CD14-positive monocyte (primary cell): ENCODE measurements around the gene CLRN3. TPM values are rescaled to one million over a fixed set of nuclear protein-coding genes. Genes with fewer than 3 reads are reported as not detected.
A peak's percentile ranks its signal among the peaks of the same experiment; 100 is the strongest.

Experiments
- DNase-seq, 3 donors: peaks; one replicate each; pipeline ENCODE4 v3.0.0-alpha.2; 2011 to 2022
- H2AFZ ChIP-seq: 2 replicates; pipeline ENCODE4 v1.6.0; 2012; ENCODE audit warnings: mild to moderate bottlenecking, low read depth, low read length, inconsistent platforms; ENCODE audit not compliant: insufficient read depth, poor library complexity, severe bottlenecking
- H3K27ac ChIP-seq, 2 donors: 1 replicate in 1 of 2; 2 replicates in 1 of 2; pipeline ENCODE4 v1.5.1; 2012 to 2013; ENCODE audit warnings: low read length in 2 of 2, control low read depth in 1 of 2, inconsistent platforms in 1 of 2, low read depth in 1 of 2, mild to moderate bottlenecking in 1 of 2
- H3K27me3 ChIP-seq, 2 donors: one replicate each; pipeline versions ENCODE4 v1.6.0 to v1.6.1; 2011 to 2013; ENCODE audit warnings: low read length in 2 of 2; ENCODE audit not compliant: control insufficient read depth in 2 of 2, insufficient read depth in 2 of 2
- H3K36me3 ChIP-seq, 2 donors: replicated peaks in 1 of 2; 1 replicate in 1 of 2; 2 replicates in 1 of 2; pipeline versions ENCODE4 v1.5.1 to v1.6.1; 2012 to 2013; ENCODE audit warnings: low read length in 2 of 2, control low read depth in 1 of 2, inconsistent platforms in 1 of 2, mild to moderate bottlenecking in 1 of 2; ENCODE audit not compliant: insufficient read depth in 2 of 2, control insufficient read depth in 1 of 2
- H3K4me1 ChIP-seq, 2 donors: 1 replicate in 1 of 2; 2 replicates in 1 of 2; pipeline versions ENCODE4 v1.5.1 to v1.6.1; 2012 to 2013; ENCODE audit warnings: low read length in 2 of 2, control low read depth in 1 of 2, inconsistent platforms in 1 of 2, mild to moderate bottlenecking in 1 of 2, moderate library complexity in 1 of 2; ENCODE audit not compliant: insufficient read depth in 2 of 2, control insufficient read depth in 1 of 2
- H3K4me2 ChIP-seq: replicated peaks from 2 replicates; pipeline ENCODE3; 2012; ENCODE audit warnings: low read length, moderate library complexity, mild to moderate bottlenecking; ENCODE audit not compliant: poor library complexity, severe bottlenecking; ENCODE audit errors: extremely low read depth
- H3K4me3 ChIP-seq, 3 experiments: fragments of 200-600 bp in 1 of 3; sonication (generic) in 1 of 3; replicated peaks in 1 of 3; 1 replicate in 2 of 3; 2 replicates in 1 of 3; pipeline ENCODE4 v1.5.1; 2011 to 2013; ENCODE audit warnings: low read length in 3 of 3, mild to moderate bottlenecking in 3 of 3, control low read depth in 2 of 3, low read depth in 2 of 3, inconsistent platforms in 1 of 3, moderate library complexity in 1 of 3
- H3K79me2 ChIP-seq: 2 replicates; pipeline ENCODE4 v1.6.0; 2012; ENCODE audit warnings: mild to moderate bottlenecking, control low read depth, inconsistent platforms, low read length, moderate library complexity; ENCODE audit not compliant: insufficient read depth
- H3K9ac ChIP-seq: 2 replicates; pipeline ENCODE4 v1.6.0; 2017; ENCODE audit warnings: low read length, mild to moderate bottlenecking; ENCODE audit not compliant: insufficient read depth, poor library complexity, severe bottlenecking
- H3K9me3 ChIP-seq, 2 donors: replicated peaks in 1 of 2; 1 replicate in 1 of 2; 2 replicates in 1 of 2; pipeline versions ENCODE4 v1.5.1 to v1.6.1; 2012 to 2013; ENCODE audit warnings: low read length in 2 of 2, control low read depth in 1 of 2; ENCODE audit not compliant: control insufficient read depth in 1 of 2, insufficient read depth in 1 of 2
- H4K20me1 ChIP-seq: 2 replicates; pipeline ENCODE4 v1.6.0; 2012; ENCODE audit warnings: mild to moderate bottlenecking, low read length, control low read depth, moderate library complexity; ENCODE audit not compliant: insufficient read depth
- H3K27ac Mint-ChIP-seq, 7 donors: one replicate each; pipeline ENCODE4 v1.8.0; 2020; ENCODE audit warnings: mild to moderate bottlenecking in 7 of 7, mixed read lengths in 7 of 7, moderate library complexity in 6 of 7, inconsistent platforms in 2 of 7
- H3K27me3 Mint-ChIP-seq, 3 donors: one replicate each; pipeline ENCODE4 v1.8.0; 2021 to 2022; ENCODE audit warnings: low read depth in 3 of 3, mild to moderate bottlenecking in 3 of 3, mixed read lengths in 3 of 3, moderate library complexity in 3 of 3, inconsistent platforms in 1 of 3
- H3K36me3 Mint-ChIP-seq, 2 donors: one replicate each; pipeline ENCODE4 v1.8.0; 2020; ENCODE audit warnings: mixed read lengths in 2 of 2, inconsistent platforms in 1 of 2, mild to moderate bottlenecking in 1 of 2
- H3K4me1 Mint-ChIP-seq: one replicate; pipeline ENCODE4 v1.8.0; 2020; ENCODE audit warnings: mild to moderate bottlenecking, mixed read lengths
- H3K4me3 Mint-ChIP-seq, 2 donors: one replicate each; pipeline ENCODE4 v1.8.0; 2020; ENCODE audit warnings: mild to moderate bottlenecking in 2 of 2, mixed read lengths in 2 of 2, moderate library complexity in 1 of 2
- H3K9me3 Mint-ChIP-seq, 7 donors: one replicate each; pipeline ENCODE4 v1.8.0; 2020 to 2022; ENCODE audit warnings: mixed read lengths in 7 of 7, mild to moderate bottlenecking in 6 of 7, moderate library complexity in 6 of 7, inconsistent platforms in 2 of 7
- CTCF ChIP-seq: fragments of 200-600 bp; IDR thresholded peaks from one replicate; pipeline ENCODE4 v1.8.0; 2022; ENCODE audit warnings: antibody characterized with exemption, mild to moderate bottlenecking
- WGBS: methylation state at CpG from one replicate; pipeline ENCODE4 v1.1.5; 2013; ENCODE audit warnings: missing lambda C conversion rate; ENCODE audit not compliant: insufficient coverage; 5-methylcytosine and 5-hydroxymethylcytosine counted together
- intact Hi-C, 2 donors: fragments of 100-400 bp; cut with micrococcal nuclease; formaldehyde crosslinking; loops; one replicate each; pipeline versions ENCODE4 v1.15.0 to v1.15.1; 2023
- polyA plus RNA-seq, 3 donors: library from polyadenylated mRNA; depleted of rRNA in 1 of 3; unstranded in 2 of 3; stranded (reverse) in 1 of 3; fragments of 300-500 nt in 2 of 3; fragments of >200 nt in 1 of 3; fragmentation: Illumina TruSeq in 2 of 3; gene quantifications; 1 replicate in 2 of 3; 2 replicates in 1 of 3; pipeline ENCODE4 v1.2.3, GENCODE V29; 2012 to 2021

CLRN3 gene
- polyA plus RNA-seq, 3 donors, result 0.16 TPM; not detected in 2

DNA sequence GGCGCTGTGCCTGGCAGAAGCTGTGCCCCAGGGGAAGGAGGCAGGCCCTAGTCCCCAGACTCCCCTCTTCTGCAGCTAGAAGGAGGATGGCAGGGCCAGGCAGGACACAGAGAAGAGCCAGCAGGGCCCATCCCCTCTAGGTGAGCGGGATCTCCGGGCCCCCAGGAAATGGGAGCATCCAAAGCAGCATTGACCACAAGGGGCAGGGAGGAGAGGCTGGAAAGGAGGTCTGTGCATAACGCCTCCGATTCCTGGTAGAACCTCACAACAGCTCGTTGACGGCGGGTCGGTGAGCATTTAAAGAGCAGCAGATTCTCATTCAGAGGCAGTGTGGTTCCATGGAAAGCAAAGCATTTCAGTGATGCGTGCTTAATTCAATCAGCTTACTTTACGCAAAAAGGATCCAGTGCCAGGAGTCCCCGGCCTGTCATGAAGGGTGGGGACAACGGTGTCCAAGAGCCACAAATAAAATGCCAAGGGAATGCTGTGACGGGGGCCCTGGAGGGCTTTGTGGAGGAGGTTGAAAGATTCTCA is 41.0 kb downstream of the CLRN3 start:
- H3K4me3 Mint-ChIP-seq, result no peak overlapping the region
- H2AFZ ChIP-seq, result no peak overlapping the region
- 95% methylated on average over 14 of the region's 14 CpGs for WGBS

GRCh38 chr10:127850944-127851343 is 41.8 kb downstream of the CLRN3 start:
- Histone ChIP-seq H3K4me1 (peaks cover 16 to 21% of the 10 kb centered on the region in 2 donors), H4K20me1 (no peaks in the 10 kb centered on the region), H3K79me2 (no peaks in the 10 kb centered on the region), H3K9me3 (no peaks in the 10 kb centered on the region), H2AFZ (no peak overlapping the region), H3K9ac (no peak overlapping the region), H3K27ac (no peak overlapping the region), H3K27me3 (peaks cover 0 to 8% of the 10 kb centered on the region in 2 donors), H3K4me2 (no peak overlapping the region), H3K36me3 (no peaks in the 10 kb centered on the region), H3K4me3 (no peak overlapping the region)
- Mint-ChIP-seq H3K9me3 (peaks cover 0 to 5% (median 2%) of the 10 kb centered on the region in 7 donors), H3K36me3 (no peaks in the 10 kb centered on the region), H3K4me1 (peaks cover 22% of the 10 kb centered on the region), H3K27me3 (peaks cover 14 to 15% (median 14%) of the 10 kb centered on the region in 3 donors), H3K27ac (peak overlapping the region in 1 of 7 donors; percentile 34), H3K4me3 (no peak overlapping the region)
- DNase-seq, result no peak
- 88% methylated on average over 10 of the region's 10 CpGs for WGBS
- intact Hi-C loops, result loop anchor here (10.0 kb wide), 2 partner anchors 286 to 1866 kb away; no protein-coding TSS in a partner anchor
- TF ChIP-seq CTCF, result no peak

More for the DNA sequence above, 41.0 kb downstream of the CLRN3 start:
- no peaks in the 10 kb centered on the region for H3K9me3 ChIP-seq
- no peak overlapping the region for H3K27ac Mint-ChIP-seq
- peaks cover 0 to 5% (median 2%) of the 10 kb centered on the region in 7 donors for H3K9me3 Mint-ChIP-seq
- H3K36me3 Mint-ChIP-seq, result no peaks in the 10 kb centered on the region
- H3K27ac ChIP-seq, result no peak overlapping the region
- intact Hi-C loops, result loop anchor here (10.0 kb wide), 2 partner anchors 287 to 1867 kb away; no protein-coding TSS in a partner anchor
- H3K36me3 ChIP-seq, result no peaks in the 10 kb centered on the region
- peaks cover 16 to 21% of the 10 kb centered on the region in 2 donors for H3K4me1 ChIP-seq
- no peaks in the 10 kb centered on the region for H4K20me1 ChIP-seq
- TF ChIP-seq CTCF, result no peak
- peaks cover 0 to 5% of the 10 kb centered on the region in 2 donors for H3K27me3 ChIP-seq
- DNase-seq, result no peak
- no peak overlapping the region for H3K4me2 ChIP-seq
- H3K9ac ChIP-seq, result no peak overlapping the region
- peaks cover 22% of the 10 kb centered on the region for H3K4me1 Mint-ChIP-seq
- no peaks in the 10 kb centered on the region for H3K79me2 ChIP-seq
- H3K27me3 Mint-ChIP-seq, result peaks cover 7 to 10% (median 9%) of the 10 kb centered on the region in 3 donors
- no peak overlapping the region for H3K4me3 ChIP-seq
